Adrenal gland (tissue), 5 donors: Measurements from ENCODE around the gene MAP2K6.

Experiments
- CTCF ChIP-seq, 6 experiments: fragments of 450-650 bp in 4 of 6; fragments of 200-600 bp in 2 of 6; sonication (generic) in 1 of 6; IDR thresholded peaks; 1 replicate in 5 of 6; 2 replicates in 1 of 6; pipeline versions ENCODE4 v1.5.1 to v1.8.0; 2016 to 2021; ENCODE audit warnings: antibody characterized with exemption in 6 of 6, mild to moderate bottlenecking in 2 of 6, moderate library complexity in 1 of 6
- POLR2A ChIP-seq, 2 donors: fragments of 450-650 bp; IDR thresholded peaks; one replicate each; pipeline ENCODE4 v1.6.1; 2017; ENCODE audit warnings: antibody characterized with exemption in 2 of 2, mild to moderate bottlenecking in 2 of 2, moderate library complexity in 1 of 2
- donor health status: DM: no; HTN: no; CAD: no.

DNA sequence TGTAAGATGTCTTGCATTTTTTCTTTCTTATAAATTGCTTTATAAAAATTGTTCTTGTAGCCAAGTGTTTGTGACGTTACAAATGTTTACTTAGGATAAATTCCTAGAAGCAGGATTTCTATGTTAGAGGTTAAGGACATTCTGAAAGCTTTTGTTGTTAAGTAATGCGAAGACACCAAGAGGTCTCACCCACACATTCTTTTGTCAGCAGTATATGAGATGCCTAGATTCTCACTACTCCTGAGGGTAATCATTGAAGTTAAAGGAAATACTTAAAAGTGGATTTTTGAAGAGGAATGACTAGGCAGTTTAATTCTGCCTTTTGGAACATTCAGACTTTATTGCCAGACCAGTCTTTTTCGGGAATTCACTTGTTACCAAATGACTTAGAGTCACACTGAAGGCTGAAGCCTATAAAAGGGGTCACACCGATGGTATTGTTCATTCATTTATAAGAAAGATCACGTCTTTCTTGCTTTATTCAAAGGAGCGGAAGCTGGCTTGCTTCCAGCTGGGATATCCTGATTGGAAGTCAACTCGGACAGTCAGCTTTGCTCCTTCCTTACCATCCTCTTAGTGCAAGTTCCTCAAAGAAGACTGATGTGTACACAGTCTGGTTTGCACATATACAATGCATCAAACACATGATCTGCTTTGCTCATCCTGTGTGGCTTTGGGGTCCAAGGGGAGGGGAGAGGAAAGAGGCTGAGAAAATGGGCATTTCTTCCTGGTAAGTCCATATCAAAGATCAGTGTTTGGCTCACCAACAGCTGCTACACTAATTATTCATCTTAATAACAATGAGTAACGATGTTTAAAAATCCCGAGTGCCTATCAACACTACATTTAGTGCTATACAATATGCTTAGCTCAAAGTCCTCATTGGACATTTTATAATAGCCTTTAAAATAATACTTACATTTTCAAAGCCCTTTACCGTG lies 160.0 kb downstream of the MAP2K6 start:
- TF ChIP-seq CTCF (IDR thresholded peaks at IDR 0.05): no peak
- TF ChIP-seq POLR2A (IDR thresholded peaks at IDR 0.05): no peak
